ENCODE measurements around the gene TPMT. TPM values are rescaled to one million over a fixed set of nuclear protein-coding genes. Genes with fewer than 3 reads are reported as not detected.

Gene TPMT
- total and polyA plus RNA-seq, 2 of the 13 experiments (the other 11 are each of a cell fraction or from before 2014, with no cell fraction given): 11.1 to 22.8 TPM

DNA sequence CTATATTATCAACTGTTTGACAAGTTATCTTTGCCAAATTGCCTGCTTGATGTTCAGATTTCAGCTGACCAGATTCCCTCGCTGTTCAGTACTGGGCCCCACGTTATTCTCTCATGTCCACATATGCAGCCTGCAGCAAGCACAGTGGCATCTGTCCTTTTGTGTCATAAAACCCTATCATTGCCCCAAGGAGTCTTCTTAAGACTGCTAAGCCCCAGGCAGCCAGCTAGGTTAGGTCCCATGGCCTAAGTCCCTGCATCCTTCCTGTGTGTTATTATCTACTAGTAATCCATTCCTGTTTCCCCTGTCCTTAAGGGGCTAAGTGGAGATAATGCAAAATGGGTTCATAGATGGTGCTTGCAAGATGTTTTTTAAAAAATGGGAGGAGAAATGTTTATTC, 7.5 kb upstream of the TPMT start (continued):
- TF ChIP-seq ZNF430 (CRISPR knock-in tag; IDR thresholded peaks at IDR 0.05) (no peak), TCF12 (IDR thresholded peaks at IDR 0.05) (no peak), TCF12 (CRISPR knock-in tag; IDR thresholded peaks at IDR 0.05) (no peak), ARID2 (CRISPR knock-in tag; IDR thresholded peaks at IDR 0.05; ENCODE audit: borderline replicate concordance) (no peak), ZNF543 (CRISPR knock-in tag; IDR thresholded peaks at IDR 0.05) (no peak), ZNF34 (CRISPR knock-in tag; IDR thresholded peaks at IDR 0.05; ENCODE audit: borderline replicate concordance) (no peak)
- TF ChIP-seq, protein P1, sequence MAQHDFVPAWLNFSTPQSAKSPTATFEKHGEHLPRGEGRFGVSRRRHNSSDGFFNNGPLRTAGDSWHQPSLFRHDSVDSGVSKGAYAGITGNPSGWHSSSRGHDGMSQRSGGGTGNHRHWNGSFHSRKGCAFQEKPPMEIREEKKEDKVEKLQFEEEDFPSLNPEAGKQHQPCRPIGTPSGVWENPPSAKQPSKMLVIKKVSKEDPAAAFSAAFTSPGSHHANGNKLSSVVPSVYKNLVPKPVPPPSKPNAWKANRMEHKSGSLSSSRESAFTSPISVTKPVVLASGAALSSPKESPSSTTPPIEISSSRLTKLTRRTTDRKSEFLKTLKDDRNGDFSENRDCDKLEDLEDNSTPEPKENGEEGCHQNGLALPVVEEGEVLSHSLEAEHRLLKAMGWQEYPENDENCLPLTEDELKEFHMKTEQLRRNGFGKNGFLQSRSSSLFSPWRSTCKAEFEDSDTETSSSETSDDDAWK (CRISPR knock-in tag; IDR thresholded peaks at IDR 0.05): no peak

DNA sequence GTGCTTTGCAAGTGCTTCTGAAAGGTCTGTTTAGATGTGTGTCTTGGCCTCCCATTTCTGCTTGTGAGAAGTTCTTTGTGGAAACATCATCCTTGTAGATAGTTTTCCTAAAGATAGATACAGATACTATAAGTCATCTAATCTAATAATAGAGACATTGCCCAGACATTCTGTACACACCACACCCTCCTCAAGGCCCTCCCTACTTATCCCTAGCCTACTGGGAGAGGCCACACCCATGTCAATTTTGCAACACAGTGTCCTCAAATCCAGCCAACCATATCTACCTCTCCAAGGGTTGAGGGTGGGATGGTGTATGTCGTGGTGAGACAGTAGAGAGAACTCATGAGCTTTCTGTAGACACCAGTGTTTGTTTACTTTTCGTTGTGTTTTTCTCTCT, 6.6 kb upstream of the TPMT start:
- WGBS (ENCODE audit: low lambda C conversion rate): 77% methylated on average over 2 of the region's 2 CpGs
- H3K27ac ChIP-seq (ENCODE audit: extremely low read length, insufficient read depth, low read length): no peak overlapping the region
- H4K20me1 ChIP-seq (ENCODE audit: insufficient read depth, low read length): no peaks in the 10 kb centered on the region
- no peak overlapping the region for H2AFZ ChIP-seq (ENCODE audit: low read length)
- POLR2A ChIA-PET: no interaction called here
- BruUV-seq (replicated peaks): no TSS peak
- H3K9me3 ChIP-seq (ENCODE audit: low read length): no peaks in the 10 kb centered on the region
- peaks cover 3% of the 10 kb centered on the region; the same call in 1 of the 2 replicates for H3K4me1 ChIP-seq (ENCODE audit: insufficient read depth, low read length)
- H3K9ac ChIP-seq (ENCODE audit: insufficient read depth, low read depth, low read length): no peak overlapping the region
- in situ Hi-C loops (cut with HindIII; ENCODE audit: extremely low pct_ligation_motif_present, low pct_unique_long_range_greater_than_20kb) (no loop called here), intact Hi-C loops (cut with micrococcal nuclease; ENCODE audit: unreplicated experiment) (no loop called here)
- ATAC-seq (no peak), FAIRE-seq (no peak), DNase-seq (ENCODE audit: low spot score) (no peak)
- CTCF ChIA-PET (ENCODE audit: low intra/inter-chr PET ratio, low total read pairs): no interaction called here
- no peak overlapping the region for H3K4me2 ChIP-seq (ENCODE audit: low read depth, low read length)
- H3K36me3 ChIP-seq (replicated peaks in 1 of 2; ENCODE audit: control insufficient read depth in 1 of 2, insufficient read depth in 2 of 2, low read length in 2 of 2): peaks cover 3 to 19% of the 10 kb centered on the region in 2 experiments; a peak in 4 of 5 replicates
- TF ChIP-seq YEATS2 (CRISPR knock-in tag; IDR thresholded peaks at IDR 0.05; ENCODE audit: borderline replicate concordance): no peak
- TF ChIP-seq ZNF224 (CRISPR knock-in tag; IDR thresholded peaks at IDR 0.05): no peak
- no peak for TF ChIP-seq TAF1 (CRISPR knock-in tag; IDR thresholded peaks at IDR 0.05)
- no peak for TF ChIP-seq MTA1 (CRISPR knock-in tag; IDR thresholded peaks at IDR 0.05; ENCODE audit: borderline replicate concordance)
- TF ChIP-seq MIER2 (CRISPR knock-in tag; IDR thresholded peaks at IDR 0.05): no peak
- no peak for TF ChIP-seq IKZF4 (CRISPR knock-in tag; IDR thresholded peaks at IDR 0.05; ENCODE audit: borderline replicate concordance, low read depth, not compliant biosample characterization)
- no peak for TF ChIP-seq MAFF (IDR thresholded peaks at IDR 0.05; ENCODE audit: low read depth, low read length)
- TF ChIP-seq, protein P2, sequence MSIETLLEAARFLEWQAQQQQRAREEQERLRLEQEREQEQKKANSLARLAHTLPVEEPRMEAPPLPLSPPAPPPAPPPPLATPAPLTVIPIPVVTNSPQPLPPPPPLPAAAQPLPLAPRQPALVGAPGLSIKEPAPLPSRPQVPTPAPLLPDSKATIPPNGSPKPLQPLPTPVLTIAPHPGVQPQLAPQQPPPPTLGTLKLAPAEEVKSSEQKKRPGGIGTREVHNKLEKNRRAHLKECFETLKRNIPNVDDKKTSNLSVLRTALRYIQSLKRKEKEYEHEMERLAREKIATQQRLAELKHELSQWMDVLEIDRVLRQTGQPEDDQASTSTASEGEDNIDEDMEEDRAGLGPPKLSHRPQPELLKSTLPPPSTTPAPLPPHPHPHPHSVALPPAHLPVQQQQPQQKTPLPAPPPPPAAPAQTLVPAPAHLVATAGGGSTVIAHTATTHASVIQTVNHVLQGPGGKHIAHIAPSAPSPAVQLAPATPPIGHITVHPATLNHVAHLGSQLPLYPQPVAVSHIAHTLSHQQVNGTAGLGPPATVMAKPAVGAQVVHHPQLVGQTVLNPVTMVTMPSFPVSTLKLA (IDR thresholded peaks at IDR 0.05): no peak
- no peak for TF ChIP-seq ZNF124 (CRISPR knock-in tag; IDR thresholded peaks at IDR 0.05)
- no peaks in the 10 kb centered on the region for H3K79me2 ChIP-seq (ENCODE audit: insufficient read depth, low read length)
- no peak overlapping the region for H3K4me3 ChIP-seq (replicated peaks in 1 of 3; ENCODE audit: insufficient read depth in 1 of 3, low read depth in 2 of 3, low read length in 3 of 3)
- H3K27me3 ChIP-seq (ENCODE audit: control insufficient read depth in 1 of 2, insufficient read depth in 2 of 2, low read length in 2 of 2): no peaks in the 10 kb centered on the region

All from HepG2 (cell line).